RWPE1 (cell line): ENCODE data around the gene BCL7C.
A peak's percentile ranks its signal among the peaks of the same experiment; 100 is the strongest.

Experiments
- CTCF ChIA-PET: fragments of 350-600 bp; sonication (Branson Sonifier 250); formaldehyde crosslinking; extraction: SDS; loops from one replicate; lab custom pipeline; 2021; lab: Yijun Ruan, JAX
- POLR2A ChIA-PET: fragments of 400-600 bp; formaldehyde crosslinking; extraction: SDS; loops from one replicate; lab custom pipeline; 2020; ENCODE audit warnings: antibody characterized with exemption; ENCODE audit not compliant: low non-redundant PET; lab: Yijun Ruan, JAX
- DNase-seq: peaks from one replicate; pipeline ENCODE4 v3.0.0; 2012; ENCODE audit warnings: low spot score
- H3K27ac ChIP-seq: fragments of 450-650 bp; 2 replicates; pipeline ENCODE4 v1.5.1; 2017
- CTCF ChIP-seq: fragments of 450-650 bp; conservative IDR thresholded peaks from 2 replicates; pipeline ENCODE4 v1.5.1; 2017; ENCODE audit warnings: low read depth, mild to moderate bottlenecking

The BCL7C gene

GRCh38 chr16:30903002-30903401 lies 9.1 kb upstream of the BCL7C start:
- ChIA-PET CTCF (interaction anchor here (0.6 to 3.8 kb wide), 6 partner anchors 11 to 940 kb away, joined by 3 to 47 read pairs (median 4); no protein-coding TSS in a partner anchor), POLR2A (no interaction called here)
- no peak for TF ChIP-seq CTCF
- no peak for DNase-seq
- peak overlapping the region; percentile 84 for H3K27ac ChIP-seq

GRCh38 chr16:30902029-30902972 lies 8.4 kb upstream of the BCL7C start:
- H3K27ac ChIP-seq, result peak overlapping the region; percentile 84
- ChIA-PET POLR2A (interaction anchor here (0.6 to 0.9 kb wide), 2 partner anchors 9 to 97 kb away, joined by 4 read pairs; no protein-coding TSS in a partner anchor), CTCF (interaction anchor here (0.8 to 3.8 kb wide), 9 partner anchors 9 to 119 kb away, joined by 3 to 47 read pairs (median 4); no protein-coding TSS in a partner anchor)
- peak; percentile 92 for TF ChIP-seq CTCF
- peak; percentile 57 for DNase-seq

- H3K27ac ChIP-seq, result peak overlapping the region; percentile 84
- no peak for DNase-seq
- CTCF ChIA-PET, result interaction anchor here (0.8 to 3.8 kb wide), 7 partner anchors 9 to 87 kb away, joined by 3 to 47 read pairs (median 4); no protein-coding TSS in a partner anchor
- no peak for TF ChIP-seq CTCF
- POLR2A ChIA-PET, result interaction anchor here (0.6 to 1.0 kb wide), 5 partner anchors 8 to 116 kb away, joined by 4 to 6 read pairs (median 4); no protein-coding TSS in a partner anchor
These were observed 7.5 kb upstream of the BCL7C start for GRCh38 chr16:30901201-30902028.

- ChIA-PET POLR2A (interaction anchor here (1.0 kb wide), 1 partner anchor 26 kb away, joined by 6 read pairs; no protein-coding TSS in a partner anchor), CTCF (interaction anchor here (0.5 to 3.8 kb wide), 3 partner anchors 26 to 551 kb away, joined by 3 to 47 read pairs (median 6); no protein-coding TSS in a partner anchor)
These were observed 6.7 kb upstream of the BCL7C start for GRCh38 chr16:30900588-30900987.

GRCh38 chr16:30899794-30900193 lies 5.9 kb upstream of the BCL7C start:
- no peak for DNase-seq
- ChIA-PET CTCF (interaction anchor here (3.8 kb wide), 1 partner anchor 55 kb away, joined by 47 read pairs; no protein-coding TSS in a partner anchor), POLR2A (no interaction called here)
- H3K27ac ChIP-seq, result peak overlapping the region; percentile 11; the same call in 1 of the 2 replicates
- TF ChIP-seq CTCF, result no peak

More at GRCh38 chr16:30900588-30900987, 6.7 kb upstream of the BCL7C start:
- TF ChIP-seq CTCF, result no peak
- no peak overlapping the region for H3K27ac ChIP-seq
- DNase-seq, result no peak
